H54 (cell line): ENCODE results near the gene RIPPLY3.
"Not testable (repeated sequence)": the region's sequence is repeated elsewhere in the genome, so short reads cannot be mapped to it uniquely, and the experiment has no call there.

ENCODE experiments used
- DNase-seq: peaks from one replicate; pipeline ENCODE4 v3.0.0; 2011; ENCODE audit warnings: low spot score, mixed read lengths; ENCODE audit not compliant: insufficient read length
- FAIRE-seq: peaks from 3 replicates; lab custom pipeline; 2011; peaks lifted over from hg19 to GRCh38; lab: Jason Lieb, UNC
- POLR2A ChIP-seq: IDR thresholded peaks from 2 replicates; pipeline ENCODE4 v1.6.1; 2011; ENCODE audit warnings: low read depth, mild to moderate bottlenecking, low read length

RIPPLY3 gene

GRCh38 chr21:37045556-37045955 lies 39.1 kb downstream of the RIPPLY3 start:
- no peak for TF ChIP-seq POLR2A
- FAIRE-seq (no peak), DNase-seq (no peak)

DNA sequence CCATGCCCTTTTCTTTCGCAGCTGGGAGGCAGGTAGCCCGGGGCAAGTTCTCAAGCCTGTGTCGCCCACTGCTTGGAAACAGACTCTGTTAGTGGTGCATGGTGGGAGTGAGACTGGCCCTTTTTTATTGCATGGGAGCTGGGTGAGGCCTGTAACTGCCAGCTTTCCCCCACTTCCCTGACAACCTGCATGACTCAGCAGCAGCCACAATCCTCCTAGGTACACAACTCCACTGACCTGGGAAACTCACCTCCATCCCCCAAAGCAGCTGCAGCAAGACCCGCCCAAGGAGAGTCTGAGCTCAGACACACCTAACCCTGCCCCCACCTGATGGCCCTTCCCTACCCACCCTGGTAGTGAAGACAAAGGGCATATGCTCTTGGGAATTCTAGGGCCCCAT lies 40.6 kb downstream of the RIPPLY3 start:
- DNase-seq (no peak), FAIRE-seq (no peak)
- no peak for TF ChIP-seq POLR2A

DNA sequence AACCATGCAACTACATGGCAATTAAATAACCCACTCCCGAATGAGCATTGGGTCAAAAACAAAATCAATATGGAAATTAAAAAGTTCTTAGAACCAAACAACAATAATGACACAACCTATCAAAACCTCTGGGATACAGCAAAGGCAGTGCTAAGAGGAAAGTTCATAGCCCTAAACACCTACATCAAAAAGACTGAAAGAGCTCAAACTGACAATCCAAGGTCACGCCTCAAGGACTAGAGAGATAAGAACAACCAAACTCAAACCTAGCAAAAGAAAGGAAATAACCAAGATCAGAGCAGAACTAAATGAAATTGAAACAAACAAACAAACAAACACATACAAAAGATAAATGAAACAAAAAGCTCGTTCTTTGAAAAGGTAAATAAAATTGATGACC lies 43.2 kb downstream of the RIPPLY3 start:
- not testable (repeated sequence) for DNase-seq, FAIRE-seq

GRCh38 chr21:37055271-37055855 lies 48.9 kb downstream of the RIPPLY3 start:
- FAIRE-seq: no peak
- TF ChIP-seq POLR2A: no peak
- no peak for DNase-seq

GRCh38 chr21:37057614-37058013 lies 51.1 kb downstream of the RIPPLY3 start:
- FAIRE-seq: no peak
- TF ChIP-seq POLR2A: no peak
- DNase-seq: no peak

DNA sequence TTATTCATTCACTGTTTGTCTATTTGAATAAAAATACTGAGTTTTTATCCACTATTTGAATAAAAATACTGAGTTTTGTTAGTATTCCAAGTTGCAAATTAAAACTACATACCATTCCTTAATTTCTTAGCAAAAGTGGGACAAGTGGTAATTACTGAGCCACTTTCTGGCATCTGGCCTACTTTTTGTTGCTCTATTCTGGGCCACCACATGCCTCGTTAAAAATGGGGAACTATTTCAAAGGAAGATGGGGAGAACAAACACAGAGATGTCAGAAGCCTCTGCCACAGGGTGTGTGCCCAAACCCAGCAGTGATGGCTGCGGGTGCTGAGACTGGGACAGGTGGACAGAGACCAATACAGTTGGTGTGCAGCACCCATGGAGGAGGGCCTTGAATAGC lies 51.8 kb downstream of the RIPPLY3 start:
- no peak for TF ChIP-seq POLR2A
- DNase-seq (no peak), FAIRE-seq (no peak)

DNA sequence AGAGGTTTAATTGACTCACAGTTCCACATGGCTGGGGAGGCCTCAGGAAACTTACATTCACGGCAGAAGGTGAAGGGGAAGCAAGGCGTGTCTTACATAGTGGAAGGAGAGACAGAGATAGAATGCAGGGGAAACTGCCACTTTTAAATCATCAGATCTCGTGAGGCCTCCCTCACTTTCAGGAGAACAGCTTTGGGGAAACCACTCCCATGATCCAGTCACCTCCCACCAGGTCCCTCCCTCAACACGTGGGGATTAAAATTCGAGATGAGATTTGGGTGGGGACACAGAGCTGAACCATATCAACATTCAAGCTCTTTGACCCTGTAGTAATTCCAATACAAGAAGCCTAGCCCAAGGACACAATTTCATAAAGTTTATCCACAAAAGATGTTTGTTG lies 52.7 kb downstream of the RIPPLY3 start:
- FAIRE-seq (no peak), DNase-seq (no peak)

GRCh38 chr21:37060296-37060695 lies 53.8 kb downstream of the RIPPLY3 start:
- peak; percentile 83 for DNase-seq
- FAIRE-seq: peak; percentile 81
- no peak for TF ChIP-seq POLR2A

More for the DNA sequence above, 52.7 kb downstream of the RIPPLY3 start:
- TF ChIP-seq POLR2A: no peak

GRCh38 chr21:37061926-37062592 lies 55.6 kb downstream of the RIPPLY3 start:
- DNase-seq (no peak), FAIRE-seq (no peak)
- no peak for TF ChIP-seq POLR2A

GRCh38 chr21:37062593-37062935 lies 56.1 kb downstream of the RIPPLY3 start:
- no peak for TF ChIP-seq POLR2A
- FAIRE-seq (no peak), DNase-seq (no peak)

DNA sequence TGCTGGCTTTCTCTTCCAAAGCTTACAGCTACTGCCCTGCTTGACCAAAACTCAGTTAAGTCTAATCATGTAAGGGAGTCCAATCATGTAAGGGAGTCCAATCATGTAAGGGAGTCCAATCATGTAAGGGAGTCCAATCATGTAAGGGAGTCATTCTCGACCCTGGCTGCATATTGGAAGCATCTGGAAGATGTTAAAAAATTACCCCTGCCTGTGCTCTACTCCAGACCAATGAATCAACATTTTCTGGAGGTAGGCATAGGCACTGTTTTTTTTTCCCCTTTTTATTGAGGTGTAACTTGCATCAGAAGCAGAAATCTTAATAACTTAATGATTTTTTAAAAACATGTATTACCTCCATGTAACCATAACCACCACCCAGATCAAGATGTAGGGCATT lies 56.9 kb downstream of the RIPPLY3 start:
- no peak for DNase-seq
- no peak for TF ChIP-seq POLR2A
- no peak for FAIRE-seq

DNA sequence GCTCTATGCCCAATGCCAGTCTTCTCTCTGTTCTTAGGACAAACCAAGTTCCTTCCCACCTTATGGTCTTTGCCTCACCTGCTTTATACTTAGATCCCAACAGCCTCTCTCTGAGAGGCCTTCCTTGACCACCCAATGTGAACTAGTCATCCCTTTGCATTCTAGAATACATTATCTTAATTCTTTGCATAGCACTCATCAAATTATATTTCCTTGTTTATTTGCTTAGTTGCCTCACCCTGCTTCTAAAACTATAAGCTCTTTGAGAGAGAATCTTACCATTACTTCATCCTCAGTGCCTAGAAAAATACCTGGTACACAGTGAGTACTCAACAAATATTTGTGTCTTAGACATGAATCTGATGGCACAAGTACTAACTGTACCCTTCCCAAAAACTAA lies 58.3 kb downstream of the RIPPLY3 start:
- DNase-seq (no peak), FAIRE-seq (no peak)
- no peak for TF ChIP-seq POLR2A

DNA sequence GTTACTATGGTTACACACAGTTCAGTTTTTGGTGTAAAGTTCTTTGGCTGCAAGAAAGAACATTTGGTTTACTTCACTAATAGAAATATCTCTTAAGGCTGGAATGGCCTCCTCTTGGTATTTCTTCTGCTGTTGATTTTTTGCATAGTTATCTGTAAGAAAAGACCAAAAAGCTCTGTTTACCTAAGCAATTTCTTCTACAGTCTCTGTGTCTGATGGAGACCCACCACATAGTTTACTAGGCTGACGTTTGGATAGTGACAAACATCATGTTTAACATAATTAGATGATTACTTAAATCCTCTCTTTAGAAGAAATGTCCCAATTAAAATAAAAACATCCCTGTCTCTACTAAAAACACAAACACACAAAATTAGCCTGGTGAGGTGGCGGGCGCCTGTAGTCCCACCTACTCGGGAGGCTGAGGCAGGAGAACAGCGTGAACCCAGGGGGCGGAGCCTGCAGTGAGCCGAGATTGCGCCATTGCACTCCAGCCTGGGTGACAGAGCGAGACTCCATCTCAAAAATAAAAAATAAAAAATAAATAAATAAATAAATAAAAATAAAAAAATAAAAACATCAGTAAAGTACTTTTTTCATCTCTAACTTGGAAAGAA lies 59.2 kb downstream of the RIPPLY3 start:
- FAIRE-seq: no peak
- DNase-seq: no peak
- TF ChIP-seq POLR2A: no peak
